ENCODE data around the gene DNAJC4.

DNAJC4 gene

GRCh38 chr11:64276653-64277431 lies 46.5 kb downstream of the DNAJC4 start:
- DNase-seq (ENCODE audit: low spot score) = no peak

GRCh38 chr11:64278576-64279190 lies 48.3 kb downstream of the DNAJC4 start:
- no peak for DNase-seq (ENCODE audit: low spot score)

- DNase-seq (ENCODE audit: low spot score) = no peak
Measured at GRCh38 chr11:64281957-64282770, 51.8 kb downstream of the DNAJC4 start.

- DNase-seq (ENCODE audit: low spot score) = no peak
Measured at GRCh38 chr11:64283092-64283491, 52.7 kb downstream of the DNAJC4 start.
